HS-27A (cell line): Measurements from ENCODE around the gene DDX54.
"Not testable (repeated sequence)": the region's sequence is repeated elsewhere in the genome, so short reads cannot be mapped to it uniquely, and the experiment has no call there.

Experiments used
- DNase-seq: peaks from one replicate; pipeline ENCODE4 v3.0.0-alpha.2; 2012; ENCODE audit warnings: low read depth, missing footprints

The DDX54 gene

DNA sequence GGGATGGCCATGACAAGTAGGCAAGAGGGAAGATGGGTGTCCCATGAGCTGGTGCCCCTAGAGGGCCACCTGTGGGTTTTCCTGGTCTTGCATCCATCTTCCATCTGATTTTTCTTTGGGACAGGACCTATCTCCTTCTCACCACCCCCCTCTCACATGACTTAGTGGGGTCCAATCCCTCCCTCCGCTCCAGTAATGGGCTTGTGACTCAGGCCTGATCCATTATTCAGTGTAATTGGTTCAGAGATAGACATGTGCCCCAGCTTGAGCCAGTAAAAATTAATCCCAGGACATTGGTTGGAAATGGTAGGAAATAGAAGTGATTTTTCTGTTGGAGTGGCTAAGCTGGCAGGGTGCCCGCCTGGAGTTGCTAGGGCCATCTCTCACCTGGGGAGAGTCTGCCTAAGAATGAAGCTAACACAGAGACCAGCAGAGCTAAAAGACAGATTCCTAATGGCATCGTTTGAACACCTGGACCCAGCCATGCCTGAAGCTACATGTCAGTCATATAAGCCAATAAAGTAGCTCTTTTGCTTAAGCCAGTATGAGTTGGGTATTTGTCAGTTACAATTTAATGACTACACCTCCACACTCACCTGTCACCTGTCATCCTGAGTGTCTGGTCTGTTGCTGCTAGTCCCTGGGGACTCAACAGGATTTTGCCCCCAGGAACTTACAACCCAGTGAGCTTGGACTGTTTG, 64.5 kb downstream of the DDX54 start:
- no peak for DNase-seq

DNA sequence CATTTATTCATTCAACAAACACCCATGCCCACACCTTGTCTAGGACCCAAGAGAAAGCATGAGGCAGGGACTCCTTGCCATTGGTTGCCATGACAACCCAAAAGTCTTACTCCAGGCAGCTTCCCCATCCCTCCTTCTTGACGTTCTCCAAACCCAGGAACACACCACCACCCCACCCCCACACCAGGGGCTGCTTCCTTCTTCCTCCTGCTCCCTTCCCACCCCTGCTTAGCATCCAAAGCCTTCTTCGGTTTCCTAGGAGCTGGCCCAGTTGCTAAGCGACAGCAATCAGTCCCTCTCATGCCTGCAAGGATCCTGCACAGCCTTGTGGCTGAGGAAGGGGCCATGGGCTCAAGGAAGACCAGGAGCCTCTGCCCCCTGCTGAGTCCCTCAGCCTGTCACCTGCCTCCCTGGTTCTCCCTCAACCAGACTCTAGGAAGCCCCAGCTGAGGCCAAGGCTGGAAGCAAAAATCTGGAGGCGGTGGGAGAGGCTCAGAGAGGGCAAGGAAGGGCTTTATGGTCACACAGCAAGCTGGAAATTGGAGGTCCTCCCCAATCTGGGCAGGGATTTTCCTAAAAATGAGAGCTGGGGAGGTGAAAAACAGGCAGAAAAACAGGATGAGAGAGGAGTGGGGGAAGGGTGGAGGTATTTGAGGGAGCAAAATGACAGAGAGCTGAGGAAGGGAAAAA, 65.2 kb downstream of the DDX54 start:
- DNase-seq, result no peak

DNA sequence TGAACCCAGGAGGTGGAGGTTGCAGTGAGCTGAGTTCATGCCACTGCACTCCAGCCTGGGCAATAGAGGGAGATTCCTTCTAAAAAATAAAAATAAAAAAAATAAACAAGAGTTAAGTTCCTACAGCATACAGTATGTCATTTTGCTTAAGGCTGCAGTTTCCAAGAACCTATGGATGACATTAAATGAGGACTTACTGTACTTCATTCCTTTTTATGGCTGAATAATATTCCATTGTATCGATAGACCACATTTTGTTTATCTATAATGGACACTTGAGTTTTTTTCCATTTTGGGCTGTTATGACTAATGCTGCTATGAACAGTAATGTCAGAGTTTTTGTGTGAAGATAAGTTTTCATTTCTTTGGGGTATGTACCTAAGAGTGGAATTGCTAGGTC, 67.1 kb downstream of the DDX54 start:
- DNase-seq, result no peak

DNA sequence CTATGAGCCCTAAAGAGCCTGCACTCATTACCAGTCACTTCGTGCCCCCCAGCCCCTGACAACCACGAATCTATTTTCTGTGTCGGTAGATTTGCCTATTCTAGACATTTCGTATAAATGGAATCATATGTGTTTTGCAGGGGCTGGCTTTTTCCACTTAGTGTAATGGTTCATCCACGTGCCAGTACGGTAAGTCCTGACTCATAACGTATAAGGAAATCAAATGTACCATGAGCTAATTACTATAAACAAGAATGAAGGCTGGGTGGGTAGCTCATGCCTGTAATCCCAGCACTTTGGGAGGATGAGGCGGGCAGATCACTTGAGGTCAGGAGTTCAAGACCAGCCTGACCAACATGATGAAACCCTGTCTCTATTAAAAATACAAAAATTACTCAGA, 67.6 kb downstream of the DDX54 start:
- DNase-seq, result not testable (repeated sequence)

DNA sequence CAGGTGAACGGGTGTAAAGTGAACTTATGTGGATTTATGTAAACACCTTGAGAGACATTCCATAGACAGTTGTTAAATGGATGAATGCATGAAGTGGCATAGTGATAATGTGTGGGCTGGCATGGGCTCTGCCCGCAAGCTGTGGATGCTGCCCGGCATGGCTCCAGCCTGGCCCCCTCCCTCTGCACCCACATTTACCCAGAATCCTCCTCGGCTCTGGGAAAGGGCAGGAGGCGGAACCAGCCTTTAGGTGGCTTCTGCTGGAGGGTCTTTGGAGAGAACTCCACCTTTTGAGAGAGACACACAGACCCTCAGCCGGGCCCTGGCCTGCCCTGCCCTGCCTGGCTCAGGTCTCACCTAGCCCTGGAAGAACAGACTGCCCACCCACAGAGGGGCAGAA, 68.4 kb downstream of the DDX54 start:
- no peak for DNase-seq

DNA sequence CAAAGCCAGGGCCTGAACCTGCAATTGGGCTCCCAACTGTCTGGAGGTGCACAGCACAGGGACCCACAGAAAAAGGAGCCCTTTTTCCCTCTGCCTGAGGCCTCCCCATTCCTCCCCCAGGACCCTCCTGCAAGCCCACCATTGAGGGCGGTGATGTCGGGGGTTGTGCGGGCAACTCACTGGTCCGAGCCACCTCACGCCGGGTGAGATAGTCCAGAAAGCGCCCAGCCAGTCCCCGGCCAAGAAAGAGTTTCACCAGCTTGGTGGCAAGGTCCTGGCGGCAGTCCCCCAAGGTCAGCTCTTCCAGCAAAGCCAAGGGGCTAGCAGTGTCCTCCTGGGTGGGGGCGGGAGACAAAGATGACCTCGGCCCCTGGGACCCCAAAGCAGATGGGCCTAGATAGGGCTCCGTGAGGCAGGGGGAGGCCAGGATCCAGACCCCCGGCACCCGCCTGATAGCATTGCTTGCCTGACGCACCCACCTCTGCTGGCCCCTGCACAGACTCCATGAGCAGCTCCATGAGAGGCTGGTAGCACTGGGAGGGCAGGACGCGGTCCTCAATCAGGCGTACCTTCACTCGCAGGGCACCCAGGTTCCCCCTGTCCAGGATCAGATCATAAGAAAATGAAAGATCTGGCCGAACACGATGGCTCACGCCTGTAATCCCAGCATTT, 69.7 kb downstream of the DDX54 start:
- no peak for DNase-seq

DNA sequence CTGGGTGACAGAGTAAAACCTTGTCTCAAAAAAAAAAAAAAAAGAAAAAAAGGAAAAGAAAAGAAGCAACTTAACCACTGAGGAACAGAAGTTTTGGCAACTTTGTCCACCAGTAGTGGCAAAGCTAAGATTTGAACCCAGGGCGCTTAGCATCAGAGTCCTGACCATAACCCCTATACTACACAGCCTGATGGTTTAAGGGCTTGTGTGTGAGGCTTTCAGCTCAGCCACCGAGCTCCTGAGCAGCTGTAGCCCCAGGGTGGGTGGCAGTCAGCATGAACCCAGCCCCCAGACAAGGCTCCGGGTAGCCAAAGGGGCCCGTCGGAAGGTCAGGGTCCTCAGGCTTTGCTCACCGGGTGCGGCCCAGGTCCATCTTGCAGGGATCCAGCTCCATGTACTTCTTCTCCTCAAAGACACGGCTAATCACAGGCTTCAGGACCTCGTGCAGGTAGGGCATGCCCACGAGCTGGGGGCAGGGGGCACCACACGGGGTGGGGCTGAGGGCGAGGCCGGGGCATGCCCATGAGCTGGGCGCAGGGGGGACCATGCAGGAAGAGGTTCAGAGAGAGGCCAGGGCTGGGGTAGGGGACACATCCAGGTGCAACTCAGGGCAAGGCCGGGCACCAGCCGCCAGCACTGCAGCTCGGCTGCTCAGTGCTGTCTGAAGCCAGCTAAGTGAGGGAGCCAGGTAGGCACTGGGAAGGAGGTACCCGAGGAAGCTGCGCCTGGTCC, 70.7 kb downstream of the DDX54 start:
- no peak for DNase-seq

DNA sequence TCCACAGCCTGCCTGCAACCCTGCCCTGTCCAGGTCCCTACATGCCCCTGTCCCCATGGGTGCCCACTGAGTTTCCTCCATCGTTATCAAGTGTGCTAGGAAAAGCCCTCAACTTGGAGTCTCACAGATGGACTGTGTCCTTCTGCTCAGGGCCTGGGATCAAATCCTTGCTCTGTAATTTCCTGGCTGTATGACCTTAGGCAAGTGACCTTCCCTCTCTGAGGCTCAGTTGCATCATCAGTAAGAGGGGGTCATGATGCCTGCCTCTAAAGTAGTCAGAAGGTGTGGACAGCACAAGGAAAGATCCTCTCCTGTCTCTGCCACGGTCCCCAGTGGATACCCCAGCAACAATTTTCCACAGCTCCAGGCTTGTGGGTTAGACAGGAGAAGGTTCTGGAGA, 71.9 kb downstream of the DDX54 start:
- no peak for DNase-seq

DNA sequence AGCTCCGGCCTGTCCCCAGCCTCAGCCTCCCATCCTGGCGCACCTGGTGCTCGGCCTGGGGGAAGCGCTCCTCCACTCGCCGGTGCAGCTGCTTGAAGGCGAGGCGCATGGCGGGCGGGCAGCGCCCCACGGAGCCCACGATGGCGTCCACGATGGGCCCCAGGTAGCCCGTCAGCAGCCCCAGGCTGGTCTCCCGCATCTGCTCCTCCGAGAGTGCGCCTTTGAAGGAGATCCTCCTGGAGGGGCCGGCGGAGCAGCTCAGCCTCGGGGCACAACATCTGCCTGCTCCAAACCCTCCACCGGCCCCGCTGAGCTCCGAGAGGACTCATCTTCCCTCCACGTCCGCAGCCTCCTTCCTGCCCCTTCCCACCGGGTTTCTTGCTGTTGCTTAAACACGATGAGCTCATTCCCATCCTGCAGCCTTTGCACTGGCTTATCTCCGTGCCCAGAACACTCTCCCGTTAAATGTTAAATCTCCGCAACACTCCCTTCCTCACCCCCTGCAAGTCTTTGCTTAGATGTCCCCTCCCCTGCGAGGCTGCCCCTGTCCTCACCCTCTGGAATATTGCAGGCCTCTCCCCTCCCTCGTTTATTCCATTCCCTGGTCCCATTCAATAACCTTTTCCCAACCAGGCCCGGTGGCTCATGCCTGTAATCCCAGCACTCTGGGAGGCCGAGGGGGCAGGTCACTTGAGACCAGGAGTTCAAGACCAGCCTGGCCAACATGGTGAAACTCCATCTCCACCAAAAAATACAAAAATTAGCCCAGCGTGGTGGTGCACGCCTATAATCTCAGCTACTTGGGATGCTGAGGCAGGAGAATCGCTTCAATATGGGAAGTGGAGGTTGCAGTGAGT, 73.0 kb downstream of the DDX54 start:
- no peak for DNase-seq

DNA sequence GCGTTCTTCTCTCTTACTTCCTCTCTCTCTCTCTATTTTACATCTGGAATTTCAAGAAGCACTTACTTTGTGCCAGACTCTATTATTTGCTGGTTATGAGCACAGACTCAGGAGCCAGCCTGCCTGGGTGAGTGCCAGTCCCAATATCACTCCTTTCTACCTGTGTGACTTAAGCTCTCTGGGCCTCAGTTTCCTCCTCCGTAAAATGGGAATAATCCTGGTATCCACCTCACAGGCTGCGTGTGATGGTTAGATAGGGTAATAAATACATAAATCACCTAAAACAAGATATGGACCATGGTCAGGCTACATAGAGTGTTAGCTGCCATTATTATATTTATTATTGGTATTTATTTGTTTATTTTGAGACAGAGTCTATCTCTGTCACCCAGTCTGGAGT, 74.0 kb downstream of the DDX54 start:
- no peak for DNase-seq

DNA sequence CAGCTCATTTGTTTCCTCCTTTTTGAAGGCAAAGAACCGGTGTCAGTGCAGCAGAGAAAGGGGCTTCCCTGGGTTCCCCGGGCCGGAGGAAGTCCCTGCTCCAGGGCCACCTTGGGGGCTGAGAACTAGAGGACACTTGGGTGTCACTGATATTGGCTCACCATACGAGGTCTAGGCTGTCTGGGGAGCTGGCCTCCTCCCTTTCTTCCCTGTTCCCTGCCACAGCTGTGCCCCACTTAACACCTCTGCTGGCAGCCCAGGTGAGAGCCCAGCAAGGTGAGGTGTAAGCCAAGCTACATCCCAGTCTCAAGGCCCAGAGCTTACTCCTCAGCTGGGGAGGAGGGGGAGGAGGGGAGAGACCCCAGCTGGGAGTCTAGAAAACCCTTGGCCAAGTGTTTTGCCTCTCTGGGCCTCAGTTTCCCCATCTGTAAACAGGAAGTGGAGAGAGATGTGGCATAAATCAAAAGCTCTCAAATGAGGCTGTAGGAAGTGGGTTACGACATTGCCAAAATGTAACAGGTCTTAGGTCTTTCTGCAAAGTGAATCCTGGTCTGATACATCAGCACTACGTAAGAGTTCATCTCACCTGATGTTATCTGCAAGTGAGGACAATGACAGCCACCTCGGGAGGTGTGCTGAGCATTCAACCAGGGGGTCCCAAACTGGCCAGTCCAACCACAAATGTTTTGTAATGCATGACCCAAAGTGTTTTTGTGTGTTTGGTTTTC, 75.2 kb downstream of the DDX54 start:
- no peak for DNase-seq

DNA sequence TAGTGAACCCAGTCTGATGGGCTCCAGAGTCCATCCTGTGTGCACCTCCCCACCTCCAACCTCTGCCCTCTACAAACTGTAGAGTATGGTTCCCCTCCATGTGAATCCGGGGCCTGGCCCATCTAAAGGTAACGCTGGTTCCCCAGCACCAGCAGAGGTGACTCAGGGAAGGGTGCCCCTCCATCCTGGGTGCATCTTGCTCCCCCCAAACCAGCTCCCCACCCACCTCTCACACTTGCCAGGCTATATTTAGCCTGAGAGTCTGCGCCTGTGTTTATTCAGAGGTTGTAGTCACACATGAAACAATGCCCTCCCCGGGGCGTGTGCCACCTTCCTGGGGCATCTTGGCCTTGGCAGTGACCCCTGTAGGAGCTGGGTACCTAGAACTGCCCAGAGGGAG, 75.9 kb downstream of the DDX54 start:
- DNase-seq, result no peak

DNA sequence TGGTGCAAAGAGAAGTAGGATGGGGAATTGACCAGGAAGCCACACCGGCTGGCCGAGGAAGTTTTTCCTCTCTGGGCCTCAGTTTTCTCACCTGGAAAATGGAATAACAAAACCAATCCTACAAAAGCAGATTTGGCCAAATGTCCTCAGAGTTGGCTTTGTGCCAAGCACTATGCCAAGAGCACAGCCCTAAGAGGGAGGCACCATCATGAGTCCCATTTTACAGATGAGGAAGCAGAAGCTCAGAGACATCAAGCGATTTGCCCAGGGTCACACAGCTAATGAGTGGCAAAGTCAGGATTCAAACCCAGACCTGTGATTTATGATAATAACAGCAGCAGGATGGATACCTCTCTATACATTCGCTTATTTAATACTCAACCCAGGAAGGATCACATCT, 77.0 kb downstream of the DDX54 start:
- no peak for DNase-seq
